HepG2 (cell line): ENCODE measurements around the gene B9D2.

Experiments used
- CTCF ChIP-seq: sonication (generic); formaldehyde crosslinking; IDR thresholded peaks from 2 replicates; pipeline ENCODE4 v1.5.0; 2020; ENCODE audit warnings: mild to moderate bottlenecking, missing genetic modification reagents, moderate library complexity
- NCOR1 ChIP-seq: fragments of 200-600 bp; sonication (generic); IDR thresholded peaks from 2 replicates; pipeline ENCODE4 v1.7.0; 2017; ENCODE audit warnings: antibody characterized with exemption, low read length, borderline replicate concordance
- NFRKB ChIP-seq: fragments of 450-650 bp; IDR thresholded peaks from 2 replicates; pipeline ENCODE4 v1.6.1; 2017
- NPAS2 ChIP-seq: sonication (generic); formaldehyde crosslinking; IDR thresholded peaks from 2 replicates; pipeline ENCODE4 v1.8.0; 2022; ENCODE audit warnings: mild to moderate bottlenecking, missing genetic modification reagents, borderline replicate concordance
- SOX5 ChIP-seq: IDR thresholded peaks from 2 replicates; pipeline ENCODE4 v1.6.1; 2016; ENCODE audit warnings: borderline replicate concordance
- STAT5B ChIP-seq: sonication (generic); formaldehyde crosslinking; IDR thresholded peaks from 2 replicates; pipeline ENCODE4 v1.4.0; 2020; ENCODE audit warnings: missing genetic modification reagents
- TBX2 ChIP-seq: sonication (generic); formaldehyde crosslinking; IDR thresholded peaks from 2 replicates; pipeline ENCODE4 v1.5.0; 2020; ENCODE audit warnings: missing genetic modification reagents, mild to moderate bottlenecking, borderline replicate concordance
- THAP7 ChIP-seq: sonication (generic); formaldehyde crosslinking; IDR thresholded peaks from 2 replicates; pipeline ENCODE4 v1.8.1; 2023; ENCODE audit warnings: mild to moderate bottlenecking, missing genetic modification reagents
- ZNF354B ChIP-seq: sonication (generic); formaldehyde crosslinking; IDR thresholded peaks from 2 replicates; pipeline ENCODE4 v1.8.0; 2022; ENCODE audit warnings: mild to moderate bottlenecking, missing genetic modification reagents
- ZNF629 ChIP-seq: sonication (generic); formaldehyde crosslinking; conservative IDR thresholded peaks from 2 replicates; pipeline ENCODE4 v1.5.0; 2020; ENCODE audit warnings: missing genetic modification reagents
- TF ChIP-seq, protein P1 (sequence below): sonication (generic); formaldehyde crosslinking; IDR thresholded peaks from 2 replicates; pipeline ENCODE4 v1.4.0; 2020; ENCODE audit warnings: mild to moderate bottlenecking, missing genetic modification reagents

- TF ChIP-seq NPAS2 (CRISPR knock-in tag), result no peak
- TF ChIP-seq STAT5B (CRISPR knock-in tag), result no peak; the same call in 1 of the 2 replicates
- TF ChIP-seq ZNF354B (CRISPR knock-in tag), result no peak
- no peak; the same call in 1 of the 2 replicates for TF ChIP-seq CTCF (CRISPR knock-in tag)
- TF ChIP-seq, protein P1, sequence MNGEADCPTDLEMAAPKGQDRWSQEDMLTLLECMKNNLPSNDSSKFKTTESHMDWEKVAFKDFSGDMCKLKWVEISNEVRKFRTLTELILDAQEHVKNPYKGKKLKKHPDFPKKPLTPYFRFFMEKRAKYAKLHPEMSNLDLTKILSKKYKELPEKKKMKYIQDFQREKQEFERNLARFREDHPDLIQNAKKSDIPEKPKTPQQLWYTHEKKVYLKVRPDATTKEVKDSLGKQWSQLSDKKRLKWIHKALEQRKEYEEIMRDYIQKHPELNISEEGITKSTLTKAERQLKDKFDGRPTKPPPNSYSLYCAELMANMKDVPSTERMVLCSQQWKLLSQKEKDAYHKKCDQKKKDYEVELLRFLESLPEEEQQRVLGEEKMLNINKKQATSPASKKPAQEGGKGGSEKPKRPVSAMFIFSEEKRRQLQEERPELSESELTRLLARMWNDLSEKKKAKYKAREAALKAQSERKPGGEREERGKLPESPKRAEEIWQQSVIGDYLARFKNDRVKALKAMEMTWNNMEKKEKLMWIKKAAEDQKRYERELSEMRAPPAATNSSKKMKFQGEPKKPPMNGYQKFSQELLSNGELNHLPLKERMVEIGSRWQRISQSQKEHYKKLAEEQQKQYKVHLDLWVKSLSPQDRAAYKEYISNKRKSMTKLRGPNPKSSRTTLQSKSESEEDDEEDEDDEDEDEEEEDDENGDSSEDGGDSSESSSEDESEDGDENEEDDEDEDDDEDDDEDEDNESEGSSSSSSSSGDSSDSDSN (CRISPR knock-in tag), result peak; percentile 89
- peak; percentile 82 for TF ChIP-seq TBX2 (CRISPR knock-in tag)
- no peak for TF ChIP-seq NFRKB
- peak; percentile 69; the same call in 1 of the 2 replicates for TF ChIP-seq NCOR1
- TF ChIP-seq SOX5, result peak; percentile 50; the same call in 1 of the 2 replicates
- TF ChIP-seq ZNF629 (CRISPR knock-in tag), result no peak
- 0 out of 2 replicates have a peak, but pooled peaks have one; percentile 74 for TF ChIP-seq THAP7
These were observed 53.7 kb downstream of the B9D2 start, which contains the start of gene CCDC97 for GRCh38 chr19:41310033-41310831.
